ENCODE results near the gene VRTN. TPM values are rescaled to one million over a fixed set of nuclear protein-coding genes. Genes with fewer than 3 reads are reported as not detected.

The VRTN gene
- total RNA-seq = not detected
- polyA plus RNA-seq (ENCODE audit: insufficient read length in 2 of 2) = not detected
- long read RNA-seq, donor 1 = 0 reads
- long read RNA-seq, donor 2 = 0 reads
- long read RNA-seq, donor 3 = 0 reads
- long read RNA-seq, donor 4 = 0 reads

- WGBS (ENCODE audit: insufficient coverage) = 50% methylated on average over 11 of the region's 12 CpGs
- Histone ChIP-seq H3K4me3 (ENCODE audit: low read depth, low read length) (no peak within 1 kb of the TSS), H3K4me1 (ENCODE audit: control insufficient read depth, insufficient read depth, low read length) (no peaks in the 10 kb centered on the region), H3K9me3 (ENCODE audit: control insufficient read depth, insufficient read depth, low read length) (no peaks in the 10 kb centered on the region), H3K36me3 (ENCODE audit: control insufficient read depth, insufficient read depth, low read length) (no peaks in the 10 kb centered on the region), H3K27ac (ENCODE audit: low read depth, low read length) (no peak within 1 kb of the TSS), H3K27me3 (ENCODE audit: control insufficient read depth, insufficient read depth, low read length) (peaks cover 8% of the 10 kb centered on the region)
- no peak for DNase-seq (ENCODE audit: low read depth in 4 of 6, low spot score in 6 of 6)
Observed at GRCh38 chr14:74348241-74348734, at the start of gene VRTN. VRTN (plus strand) TSS chr14:74348471; CDS start chr14:74356784, 8,313 bp downstream.

GRCh38 chr14:74299061-74299545 is 49.2 kb upstream of the VRTN start:
- 90% methylated on average over 10 of the region's 10 CpGs for WGBS (ENCODE audit: insufficient coverage)
- DNase-seq (ENCODE audit: low read depth in 4 of 6, low spot score in 6 of 6) = no peak
- Histone ChIP-seq H3K9me3 (ENCODE audit: control insufficient read depth, insufficient read depth, low read length) (no peaks in the 10 kb centered on the region), H3K4me1 (ENCODE audit: control insufficient read depth, insufficient read depth, low read length) (peaks cover 16% of the 10 kb centered on the region), H3K27me3 (ENCODE audit: control insufficient read depth, insufficient read depth, low read length) (no peaks in the 10 kb centered on the region), H3K4me3 (ENCODE audit: low read depth, low read length) (no peak overlapping the region), H3K27ac (ENCODE audit: low read depth, low read length) (no peak overlapping the region), H3K36me3 (ENCODE audit: control insufficient read depth, insufficient read depth, low read length) (peaks cover 52% of the 10 kb centered on the region)

- DNase-seq (ENCODE audit: low read depth in 4 of 6, low spot score in 6 of 6) = no peak
- Histone ChIP-seq H3K27ac (ENCODE audit: low read depth, low read length) (peak overlapping the region; percentile 93), H3K4me1 (ENCODE audit: control insufficient read depth, insufficient read depth, low read length) (peaks cover 16% of the 10 kb centered on the region), H3K36me3 (ENCODE audit: control insufficient read depth, insufficient read depth, low read length) (peaks cover 29% of the 10 kb centered on the region), H3K9me3 (ENCODE audit: control insufficient read depth, insufficient read depth, low read length) (no peaks in the 10 kb centered on the region), H3K27me3 (ENCODE audit: control insufficient read depth, insufficient read depth, low read length) (no peaks in the 10 kb centered on the region), H3K4me3 (ENCODE audit: low read depth, low read length) (peak overlapping the region; percentile 97)
- WGBS (ENCODE audit: insufficient coverage) = 33% methylated on average over 8 of the region's 22 CpGs
Observed at GRCh38 chr14:74301594-74302151, 46.6 kb upstream of the VRTN start.

- peak; percentile 7 to 78 (median 24) for DNase-seq (ENCODE audit: low read depth in 4 of 6, low spot score in 6 of 6)
- H3K27me3 ChIP-seq (ENCODE audit: control insufficient read depth, insufficient read depth, low read length) = no peaks in the 10 kb centered on the region
- H3K27ac ChIP-seq (ENCODE audit: low read depth, low read length) = peak overlapping the region; percentile 93
- H3K9me3 ChIP-seq (ENCODE audit: control insufficient read depth, insufficient read depth, low read length) = no peaks in the 10 kb centered on the region
- WGBS (ENCODE audit: insufficient coverage) = 0% methylated on average over 2 of the region's 6 CpGs
- peaks cover 16% of the 10 kb centered on the region for H3K4me1 ChIP-seq (ENCODE audit: control insufficient read depth, insufficient read depth, low read length)
- H3K36me3 ChIP-seq (ENCODE audit: control insufficient read depth, insufficient read depth, low read length) = peaks cover 26% of the 10 kb centered on the region
- H3K4me3 ChIP-seq (ENCODE audit: low read depth, low read length) = peak overlapping the region; percentile 97
Observed at GRCh38 chr14:74302152-74302628, 46.1 kb upstream of the VRTN start.

- Histone ChIP-seq H3K4me1 (ENCODE audit: control insufficient read depth, insufficient read depth, low read length) (peaks cover 16% of the 10 kb centered on the region), H3K4me3 (ENCODE audit: low read depth, low read length) (peak within 1 kb of the TSS; percentile 97), H3K27me3 (ENCODE audit: control insufficient read depth, insufficient read depth, low read length) (no peaks in the 10 kb centered on the region), H3K9me3 (ENCODE audit: control insufficient read depth, insufficient read depth, low read length) (no peaks in the 10 kb centered on the region), H3K27ac (ENCODE audit: low read depth, low read length) (peak within 1 kb of the TSS; percentile 93), H3K36me3 (ENCODE audit: control insufficient read depth, insufficient read depth, low read length) (peaks cover 20% of the 10 kb centered on the region)
- peak; percentile 70 to 98 (median 83) for DNase-seq (ENCODE audit: low read depth in 4 of 6, low spot score in 6 of 6)
- 8% methylated on average over 50 of the region's 61 CpGs for WGBS (ENCODE audit: insufficient coverage)
Observed at GRCh38 chr14:74302634-74303569, 45.4 kb upstream of the VRTN start, which contains the start of gene ABCD4. ABCD4 (minus strand) TSS chr14:74302934; CDS start chr14:74302912, 22 bp downstream.

- DNase-seq (ENCODE audit: low read depth in 4 of 6, low spot score in 6 of 6) = no peak
Observed at GRCh38 chr14:74308695-74309094, 39.6 kb upstream of the VRTN start.

GRCh38 chr14:74309125-74310022 is 38.9 kb upstream of the VRTN start:
- H3K36me3 ChIP-seq (ENCODE audit: control insufficient read depth, insufficient read depth, low read length) = no peaks in the 10 kb centered on the region
- no peaks in the 10 kb centered on the region for H3K27me3 ChIP-seq (ENCODE audit: control insufficient read depth, insufficient read depth, low read length)
- DNase-seq (ENCODE audit: low read depth in 4 of 6, low spot score in 6 of 6) = no peak
- no peak overlapping the region for H3K27ac ChIP-seq (ENCODE audit: low read depth, low read length)
- no peak overlapping the region for H3K4me3 ChIP-seq (ENCODE audit: low read depth, low read length)
- H3K4me1 ChIP-seq (ENCODE audit: control insufficient read depth, insufficient read depth, low read length) = no peaks in the 10 kb centered on the region
- 83% methylated on average over 1 of the region's 8 CpGs for WGBS (ENCODE audit: insufficient coverage)
- no peaks in the 10 kb centered on the region for H3K9me3 ChIP-seq (ENCODE audit: control insufficient read depth, insufficient read depth, low read length)

More at GRCh38 chr14:74308695-74309094, 39.6 kb upstream of the VRTN start:
- no peaks in the 10 kb centered on the region for H3K9me3 ChIP-seq (ENCODE audit: control insufficient read depth, insufficient read depth, low read length)
- no peaks in the 10 kb centered on the region for H3K27me3 ChIP-seq (ENCODE audit: control insufficient read depth, insufficient read depth, low read length)
- H3K36me3 ChIP-seq (ENCODE audit: control insufficient read depth, insufficient read depth, low read length) = no peaks in the 10 kb centered on the region
- no peak overlapping the region for H3K4me3 ChIP-seq (ENCODE audit: low read depth, low read length)
- H3K27ac ChIP-seq (ENCODE audit: low read depth, low read length) = no peak overlapping the region
- 95% methylated on average over 5 of the region's 5 CpGs for WGBS (ENCODE audit: insufficient coverage)
- H3K4me1 ChIP-seq (ENCODE audit: control insufficient read depth, insufficient read depth, low read length) = no peaks in the 10 kb centered on the region

GRCh38 chr14:74312161-74312560 is 36.1 kb upstream of the VRTN start:
- H3K4me3 ChIP-seq (ENCODE audit: low read depth, low read length) = no peak overlapping the region
- peak in 1 of 6 donors; percentile 37 for DNase-seq (ENCODE audit: low read depth in 4 of 6, low spot score in 6 of 6)
- H3K27me3 ChIP-seq (ENCODE audit: control insufficient read depth, insufficient read depth, low read length) = no peaks in the 10 kb centered on the region
- H3K27ac ChIP-seq (ENCODE audit: low read depth, low read length) = no peak overlapping the region
- H3K36me3 ChIP-seq (ENCODE audit: control insufficient read depth, insufficient read depth, low read length) = no peaks in the 10 kb centered on the region
- WGBS (ENCODE audit: insufficient coverage) = no CpG with 5 or more reads among the region's 2 CpGs
- no peaks in the 10 kb centered on the region for H3K4me1 ChIP-seq (ENCODE audit: control insufficient read depth, insufficient read depth, low read length)
- no peaks in the 10 kb centered on the region for H3K9me3 ChIP-seq (ENCODE audit: control insufficient read depth, insufficient read depth, low read length)
